ENCODE results near the gene BMI1. TPM values are rescaled to one million over a fixed set of nuclear protein-coding genes. Genes with fewer than 3 reads are reported as not detected.
A peak's percentile ranks its signal among the peaks of the same experiment; 100 is the strongest.

BMI1 gene
- total and polyA plus RNA-seq, 7 donors = 21.4 to 57.6 (median 42.4) TPM

- no peaks in the 10 kb centered on the region for H3K9me3 ChIP-seq
- peaks cover 16% of the 10 kb centered on the region for H3K4me1 ChIP-seq
- TF ChIP-seq, protein P1, sequence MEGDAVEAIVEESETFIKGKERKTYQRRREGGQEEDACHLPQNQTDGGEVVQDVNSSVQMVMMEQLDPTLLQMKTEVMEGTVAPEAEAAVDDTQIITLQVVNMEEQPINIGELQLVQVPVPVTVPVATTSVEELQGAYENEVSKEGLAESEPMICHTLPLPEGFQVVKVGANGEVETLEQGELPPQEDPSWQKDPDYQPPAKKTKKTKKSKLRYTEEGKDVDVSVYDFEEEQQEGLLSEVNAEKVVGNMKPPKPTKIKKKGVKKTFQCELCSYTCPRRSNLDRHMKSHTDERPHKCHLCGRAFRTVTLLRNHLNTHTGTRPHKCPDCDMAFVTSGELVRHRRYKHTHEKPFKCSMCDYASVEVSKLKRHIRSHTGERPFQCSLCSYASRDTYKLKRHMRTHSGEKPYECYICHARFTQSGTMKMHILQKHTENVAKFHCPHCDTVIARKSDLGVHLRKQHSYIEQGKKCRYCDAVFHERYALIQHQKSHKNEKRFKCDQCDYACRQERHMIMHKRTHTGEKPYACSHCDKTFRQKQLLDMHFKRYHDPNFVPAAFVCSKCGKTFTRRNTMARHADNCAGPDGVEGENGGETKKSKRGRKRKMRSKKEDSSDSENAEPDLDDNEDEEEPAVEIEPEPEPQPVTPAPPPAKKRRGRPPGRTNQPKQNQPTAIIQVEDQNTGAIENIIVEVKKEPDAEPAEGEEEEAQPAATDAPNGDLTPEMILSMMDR (IDR thresholded peaks at IDR 0.05) = no peak
- WGBS, 3 donors = 56 to 62% (median 60%) methylated on average over 3 of the region's 3 CpGs
- no peak overlapping the region for H3K4me3 ChIP-seq
- H3K27ac ChIP-seq = no peak overlapping the region
- intact Hi-C loops (cut with DNase I) = loop anchor here (5.0 to 10.0 kb wide), 3 partner anchors 95 to 242 kb away; no protein-coding TSS in a partner anchor
- no peak for DNase-seq
- no peaks in the 10 kb centered on the region for H3K36me3 ChIP-seq (ENCODE audit: insufficient read depth in 1 of 2, low read depth in 1 of 2)
- ATAC-seq = no peak
- H3K27me3 ChIP-seq (ENCODE audit: insufficient read depth in 3 of 3, low read length in 2 of 3) = peaks cover 10 to 82% (median 19%) of the 10 kb centered on the region in 3 donors
These were observed 21.5 kb downstream of the BMI1 start for GRCh38 chr10:22342421-22342820.

DNA sequence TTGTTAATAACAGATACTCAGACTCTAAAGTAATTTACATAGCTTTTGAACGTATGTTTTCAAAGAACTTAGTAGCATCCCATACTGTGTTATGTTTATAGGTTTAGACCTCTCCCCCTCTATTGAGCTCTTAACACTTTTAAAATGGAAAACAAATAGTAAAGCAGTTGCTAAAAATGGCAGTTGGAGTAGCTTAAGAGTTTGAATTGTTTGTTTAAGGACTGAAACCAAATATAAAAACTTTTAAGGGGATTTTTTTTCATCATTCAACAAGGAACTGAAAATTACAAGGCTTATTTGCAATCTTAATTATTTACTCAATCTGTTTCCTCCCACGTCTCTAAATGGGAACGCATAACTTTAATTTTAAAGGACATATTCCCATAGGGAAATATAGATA, 22.8 kb downstream of the BMI1 start:
- TF ChIP-seq, protein P1 (IDR thresholded peaks at IDR 0.05) = no peak
- DNase-seq = no peak
- WGBS, 3 donors = 21 to 28% (median 24%) methylated on average over 3 of the region's 3 CpGs
- H3K9me3 ChIP-seq = no peaks in the 10 kb centered on the region
- peaks cover 16% of the 10 kb centered on the region for H3K4me1 ChIP-seq
- peaks cover 4 to 73% (median 19%) of the 10 kb centered on the region in 3 donors for H3K27me3 ChIP-seq (ENCODE audit: insufficient read depth in 3 of 3, low read length in 2 of 3)
- intact Hi-C loops (cut with DNase I) = loop anchor here (2.0 to 10.0 kb wide), 4 partner anchors 93 to 241 kb away; no protein-coding TSS in a partner anchor
- no peak overlapping the region for H3K27ac ChIP-seq
- no peaks in the 10 kb centered on the region for H3K36me3 ChIP-seq (ENCODE audit: insufficient read depth in 1 of 2, low read depth in 1 of 2)
- no peak overlapping the region for H3K4me3 ChIP-seq
- ATAC-seq = no peak

- DNase-seq = no peak
- Histone ChIP-seq H3K27me3 (ENCODE audit: insufficient read depth in 3 of 3, low read length in 2 of 3) (peaks cover 4 to 68% (median 19%) of the 10 kb centered on the region in 3 donors), H3K27ac (no peak overlapping the region), H3K4me1 (peaks cover 16% of the 10 kb centered on the region), H3K4me3 (no peak overlapping the region), H3K9me3 (no peaks in the 10 kb centered on the region), H3K36me3 (ENCODE audit: insufficient read depth in 1 of 2, low read depth in 1 of 2) (no peaks in the 10 kb centered on the region)
- intact Hi-C loops (cut with DNase I) = loop anchor here (2.0 to 10.0 kb wide), 4 partner anchors 93 to 241 kb away; no protein-coding TSS in a partner anchor
- TF ChIP-seq, protein P1 (IDR thresholded peaks at IDR 0.05) = no peak
- WGBS, 3 donors = 2 to 13% (median 11%) methylated on average over 1 of the region's 1 CpG
- no peak for ATAC-seq
These were observed 23.4 kb downstream of the BMI1 start for GRCh38 chr10:22344249-22344648.

DNA sequence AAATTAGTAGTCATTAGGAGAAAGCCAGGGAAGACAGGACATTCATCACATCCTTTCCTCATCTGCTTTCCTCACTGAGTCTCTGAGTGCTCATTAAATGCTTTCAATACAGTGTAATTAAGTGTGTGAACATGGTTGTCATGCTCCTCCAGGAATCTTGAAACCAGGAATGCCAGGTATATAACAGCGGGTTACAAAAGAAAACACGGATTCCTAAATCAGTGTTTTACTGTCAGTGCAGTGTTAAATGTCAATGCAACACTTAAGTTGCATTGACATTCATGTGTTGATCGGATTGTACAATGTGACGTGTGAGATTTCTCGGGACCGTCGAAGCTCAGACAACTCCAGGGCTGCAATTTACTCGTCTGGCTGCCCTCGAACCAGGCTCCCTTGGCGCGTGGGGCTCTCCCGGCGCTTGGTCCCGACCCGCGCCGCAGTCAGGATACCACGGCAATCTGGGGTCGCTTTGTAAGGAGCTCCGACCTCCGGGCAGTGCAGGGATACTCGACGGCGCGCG, 23.9 kb downstream of the BMI1 start:
- intact Hi-C loops (cut with DNase I) = loop anchor here (2.0 to 10.0 kb wide), 4 partner anchors 92 to 240 kb away; no protein-coding TSS in a partner anchor
- WGBS, 3 donors = 8 to 9% (median 9%) methylated on average over 26 of the region's 26 CpGs
- no peak for ATAC-seq
- Histone ChIP-seq H3K27ac (no peak overlapping the region), H3K4me3 (peak overlapping the region; percentile 54), H3K9me3 (no peaks in the 10 kb centered on the region), H3K27me3 (ENCODE audit: insufficient read depth in 3 of 3, low read length in 2 of 3) (peaks cover 4 to 62% (median 19%) of the 10 kb centered on the region in 3 donors), H3K36me3 (ENCODE audit: insufficient read depth in 1 of 2, low read depth in 1 of 2) (no peaks in the 10 kb centered on the region), H3K4me1 (peaks cover 12% of the 10 kb centered on the region)
- no peak for DNase-seq
- TF ChIP-seq, protein P1 (IDR thresholded peaks at IDR 0.05) = no peak

All from psoas muscle (tissue), 8 donors.